Measurements from ENCODE around the gene UBXN1.
"Not testable (repeated sequence)": the region's sequence is repeated elsewhere in the genome, so short reads cannot be mapped to it uniquely, and the experiment has no call there.

Gene UBXN1

DNA sequence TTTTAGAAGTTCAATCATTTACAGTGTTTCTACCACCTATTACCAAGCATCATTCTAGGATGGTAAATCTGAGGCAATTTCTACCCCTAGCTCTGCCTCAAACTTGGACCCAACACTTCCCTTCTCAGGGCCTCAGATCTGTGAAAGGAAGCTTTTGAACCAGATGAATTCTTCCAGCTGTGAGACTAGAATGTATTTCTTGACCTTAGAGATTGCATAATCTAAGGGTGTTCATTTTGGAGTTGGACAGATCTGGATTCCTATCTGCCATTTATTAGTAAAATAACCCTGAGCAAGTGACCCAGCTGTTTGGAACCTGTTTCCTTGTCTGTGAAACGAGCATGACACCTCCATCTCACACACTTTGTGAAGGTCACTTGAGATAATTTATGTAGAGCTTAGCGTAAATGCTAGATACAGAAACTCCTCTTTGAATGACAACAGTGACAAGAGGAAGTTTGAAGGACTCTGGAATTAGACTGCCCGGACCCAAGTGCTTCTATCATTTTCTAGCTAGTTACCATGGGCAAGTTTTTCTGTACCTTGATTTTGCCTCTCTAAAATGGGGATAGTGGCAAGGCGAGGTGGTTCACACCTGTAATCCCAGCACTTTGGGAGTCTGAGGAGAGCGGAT lies 22.0 kb downstream of the UBXN1 start:
- Histone ChIP-seq H3K27me3 (ENCODE audit: insufficient read depth, poor library complexity, severe bottlenecking) (no peaks in the 10 kb centered on the region), H3K4me3 (replicated peaks; ENCODE audit: insufficient read depth, low read length) (no peak overlapping the region), H3K27ac (replicated peaks) (peak overlapping the region; percentile 14; the same call in 1 of the 2 replicates)
- DNase-seq (ENCODE audit: low read depth in 1 of 2, low spot score in 1 of 2): no peak
- no peak for TF ChIP-seq GABPA (IDR thresholded peaks at IDR 0.05; ENCODE audit: low read depth)
- TF ChIP-seq POLR2AphosphoS5 (IDR thresholded peaks at IDR 0.05; ENCODE audit: low read depth): no peak
- TF ChIP-seq, protein P1, sequence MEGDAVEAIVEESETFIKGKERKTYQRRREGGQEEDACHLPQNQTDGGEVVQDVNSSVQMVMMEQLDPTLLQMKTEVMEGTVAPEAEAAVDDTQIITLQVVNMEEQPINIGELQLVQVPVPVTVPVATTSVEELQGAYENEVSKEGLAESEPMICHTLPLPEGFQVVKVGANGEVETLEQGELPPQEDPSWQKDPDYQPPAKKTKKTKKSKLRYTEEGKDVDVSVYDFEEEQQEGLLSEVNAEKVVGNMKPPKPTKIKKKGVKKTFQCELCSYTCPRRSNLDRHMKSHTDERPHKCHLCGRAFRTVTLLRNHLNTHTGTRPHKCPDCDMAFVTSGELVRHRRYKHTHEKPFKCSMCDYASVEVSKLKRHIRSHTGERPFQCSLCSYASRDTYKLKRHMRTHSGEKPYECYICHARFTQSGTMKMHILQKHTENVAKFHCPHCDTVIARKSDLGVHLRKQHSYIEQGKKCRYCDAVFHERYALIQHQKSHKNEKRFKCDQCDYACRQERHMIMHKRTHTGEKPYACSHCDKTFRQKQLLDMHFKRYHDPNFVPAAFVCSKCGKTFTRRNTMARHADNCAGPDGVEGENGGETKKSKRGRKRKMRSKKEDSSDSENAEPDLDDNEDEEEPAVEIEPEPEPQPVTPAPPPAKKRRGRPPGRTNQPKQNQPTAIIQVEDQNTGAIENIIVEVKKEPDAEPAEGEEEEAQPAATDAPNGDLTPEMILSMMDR (IDR thresholded peaks at IDR 0.05; ENCODE audit: insufficient read depth, low read length): no peak
- TF ChIP-seq SPI1 (IDR thresholded peaks at IDR 0.05; ENCODE audit: borderline replicate concordance, low read depth): no peak

DNA sequence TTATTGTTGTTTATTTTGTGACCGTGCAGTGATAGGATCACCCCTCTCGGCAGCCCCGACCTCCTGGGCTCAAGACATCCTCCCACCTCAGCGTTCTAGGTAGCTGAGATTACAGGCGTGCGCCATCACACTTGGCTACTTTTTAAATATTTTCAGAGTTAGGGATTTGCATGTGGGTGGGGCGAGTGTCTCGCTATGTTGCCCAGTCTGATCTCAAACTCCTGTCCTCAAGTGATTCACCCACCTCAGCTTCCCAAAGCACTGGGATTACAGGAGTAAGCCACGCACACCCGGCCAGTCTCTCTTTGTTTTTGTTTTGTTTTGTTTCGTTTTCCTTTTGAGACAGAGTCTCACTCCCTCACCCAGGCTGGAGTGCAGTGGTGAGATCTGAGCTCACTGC lies 24.6 kb downstream of the UBXN1 start:
- Histone ChIP-seq H3K27me3 (ENCODE audit: insufficient read depth, poor library complexity, severe bottlenecking) (no peaks in the 10 kb centered on the region), H3K27ac (replicated peaks) (no peak overlapping the region), H3K4me3 (replicated peaks; ENCODE audit: insufficient read depth, low read length) (no peak overlapping the region)
- TF ChIP-seq POLR2AphosphoS5 (IDR thresholded peaks at IDR 0.05; ENCODE audit: low read depth) (no peak), GABPA (IDR thresholded peaks at IDR 0.05; ENCODE audit: low read depth) (no peak), SPI1 (IDR thresholded peaks at IDR 0.05; ENCODE audit: borderline replicate concordance, low read depth) (no peak)
- TF ChIP-seq, protein P2, sequence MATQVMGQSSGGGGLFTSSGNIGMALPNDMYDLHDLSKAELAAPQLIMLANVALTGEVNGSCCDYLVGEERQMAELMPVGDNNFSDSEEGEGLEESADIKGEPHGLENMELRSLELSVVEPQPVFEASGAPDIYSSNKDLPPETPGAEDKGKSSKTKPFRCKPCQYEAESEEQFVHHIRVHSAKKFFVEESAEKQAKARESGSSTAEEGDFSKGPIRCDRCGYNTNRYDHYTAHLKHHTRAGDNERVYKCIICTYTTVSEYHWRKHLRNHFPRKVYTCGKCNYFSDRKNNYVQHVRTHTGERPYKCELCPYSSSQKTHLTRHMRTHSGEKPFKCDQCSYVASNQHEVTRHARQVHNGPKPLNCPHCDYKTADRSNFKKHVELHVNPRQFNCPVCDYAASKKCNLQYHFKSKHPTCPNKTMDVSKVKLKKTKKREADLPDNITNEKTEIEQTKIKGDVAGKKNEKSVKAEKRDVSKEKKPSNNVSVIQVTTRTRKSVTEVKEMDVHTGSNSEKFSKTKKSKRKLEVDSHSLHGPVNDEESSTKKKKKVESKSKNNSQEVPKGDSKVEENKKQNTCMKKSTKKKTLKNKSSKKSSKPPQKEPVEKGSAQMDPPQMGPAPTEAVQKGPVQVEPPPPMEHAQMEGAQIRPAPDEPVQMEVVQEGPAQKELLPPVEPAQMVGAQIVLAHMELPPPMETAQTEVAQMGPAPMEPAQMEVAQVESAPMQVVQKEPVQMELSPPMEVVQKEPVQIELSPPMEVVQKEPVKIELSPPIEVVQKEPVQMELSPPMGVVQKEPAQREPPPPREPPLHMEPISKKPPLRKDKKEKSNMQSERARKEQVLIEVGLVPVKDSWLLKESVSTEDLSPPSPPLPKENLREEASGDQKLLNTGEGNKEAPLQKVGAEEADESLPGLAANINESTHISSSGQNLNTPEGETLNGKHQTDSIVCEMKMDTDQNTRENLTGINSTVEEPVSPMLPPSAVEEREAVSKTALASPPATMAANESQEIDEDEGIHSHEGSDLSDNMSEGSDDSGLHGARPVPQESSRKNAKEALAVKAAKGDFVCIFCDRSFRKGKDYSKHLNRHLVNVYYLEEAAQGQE (IDR thresholded peaks at IDR 0.05; ENCODE audit: insufficient replicate concordance, low read depth): no peak
- TF ChIP-seq, protein P1 (IDR thresholded peaks at IDR 0.05; ENCODE audit: insufficient read depth, low read length): no peak
- no peak for DNase-seq (ENCODE audit: low read depth in 1 of 2, low spot score in 1 of 2)

DNA sequence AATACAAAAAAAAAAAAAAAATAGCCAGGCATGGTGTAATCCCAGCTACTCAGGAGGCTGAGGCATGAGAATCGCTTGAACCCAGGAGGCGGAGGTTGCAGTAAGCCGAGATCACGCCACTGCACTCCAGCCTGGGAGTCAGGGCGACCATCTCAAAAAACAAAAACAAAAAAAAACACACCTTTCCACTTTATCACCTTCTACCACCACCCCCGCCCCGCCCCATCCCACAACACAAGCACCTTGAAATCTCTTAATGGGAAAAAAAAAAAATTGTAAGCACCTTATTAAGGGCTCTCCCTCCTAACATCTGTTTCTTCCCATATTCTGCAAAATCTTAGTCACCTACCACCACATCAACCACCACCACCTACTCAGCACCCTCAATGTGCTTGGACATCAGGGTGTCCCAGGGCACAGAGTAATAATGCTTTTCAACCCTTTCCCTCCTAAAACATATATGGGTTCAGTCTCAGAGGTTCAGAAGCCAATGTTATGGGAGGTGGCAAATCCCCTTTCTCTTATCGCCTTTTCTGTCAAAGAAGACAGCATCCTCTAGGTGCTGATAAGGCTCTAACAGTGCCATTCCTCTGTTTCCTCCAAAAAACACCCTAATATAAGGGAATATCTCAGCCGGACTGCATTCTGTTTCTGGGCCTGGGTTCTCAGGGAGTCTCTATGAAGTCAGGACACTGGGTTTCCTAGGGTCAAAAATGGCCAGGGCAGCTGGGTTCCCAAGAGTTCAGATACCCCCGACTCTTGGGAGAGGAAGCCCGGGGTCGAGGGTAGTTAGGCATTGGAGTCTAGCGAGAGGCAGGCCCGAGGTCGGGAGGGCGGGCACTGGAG lies 26.5 kb downstream of the UBXN1 start:
- DNase-seq (ENCODE audit: low read depth in 1 of 2, low spot score in 1 of 2): no peak
- TF ChIP-seq, protein P2 (IDR thresholded peaks at IDR 0.05; ENCODE audit: insufficient replicate concordance, low read depth): no peak
- Histone ChIP-seq H3K4me3 (replicated peaks; ENCODE audit: insufficient read depth, low read length) (peak overlapping the region; percentile 87), H3K27ac (replicated peaks) (peak overlapping the region; percentile 69), H3K27me3 (ENCODE audit: insufficient read depth, poor library complexity, severe bottlenecking) (no peaks in the 10 kb centered on the region)

DNA sequence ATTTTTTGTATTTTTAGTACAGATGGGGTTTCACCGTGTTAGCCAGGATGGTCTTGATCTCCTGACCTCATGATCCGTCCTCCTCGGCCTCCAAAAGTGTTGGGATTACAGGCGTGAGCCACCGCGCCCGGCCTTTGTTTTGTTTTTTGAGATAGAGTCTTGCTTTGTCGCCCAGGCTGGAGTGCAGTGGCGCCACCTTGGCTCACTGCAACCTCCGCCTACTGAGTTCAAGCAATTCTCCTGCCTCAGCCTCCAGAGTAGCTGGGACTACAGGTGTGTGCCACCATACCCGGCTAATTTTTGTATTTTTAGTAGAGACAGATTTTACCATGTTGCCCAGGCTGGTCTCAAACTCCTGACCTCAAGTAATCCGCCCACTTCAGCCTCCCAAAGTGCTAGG lies 28.6 kb downstream of the UBXN1 start:
- H3K27ac ChIP-seq (replicated peaks); H3K4me3 ChIP-seq (replicated peaks; ENCODE audit: insufficient read depth, low read length); DNase-seq (ENCODE audit: low read depth in 1 of 2, low spot score in 1 of 2); H3K27me3 ChIP-seq (ENCODE audit: insufficient read depth, poor library complexity, severe bottlenecking): not testable (repeated sequence)
